Esophagus (tissue), 2 donors: ENCODE results near the gene PSG4. TPM values are rescaled to one million over a fixed set of nuclear protein-coding genes. Genes with fewer than 3 reads are reported as not detected.
"Not testable (repeated sequence)": the region's sequence is repeated elsewhere in the genome, so short reads cannot be mapped to it uniquely, and the experiment has no call there.

Experiments
- H3K27ac ChIP-seq, 2 donors: one replicate each; pipeline ENCODE4 v1.5.1; 2013; ENCODE audit warnings: low read depth in 2 of 2, mild to moderate bottlenecking in 2 of 2, inconsistent platforms in 1 of 2, low read length in 1 of 2, moderate library complexity in 1 of 2
- H3K27me3 ChIP-seq, 2 donors: one replicate each; pipeline ENCODE4 v1.6.1; 2013; ENCODE audit warnings: low read length in 2 of 2, control low read depth in 1 of 2, mild to moderate bottlenecking in 1 of 2; ENCODE audit not compliant: insufficient read depth in 2 of 2, control insufficient read depth in 1 of 2
- H3K36me3 ChIP-seq, 2 donors: one replicate each; pipeline ENCODE4 v1.6.1; 2013; ENCODE audit warnings: low read length in 1 of 2; ENCODE audit not compliant: control insufficient read depth in 2 of 2, insufficient read depth in 2 of 2
- H3K4me1 ChIP-seq, 2 donors: one replicate each; pipeline ENCODE4 v1.6.1; 2013; ENCODE audit warnings: low read length in 1 of 2; ENCODE audit not compliant: control insufficient read depth in 2 of 2, insufficient read depth in 2 of 2
- H3K4me3 ChIP-seq, 2 donors: one replicate each; pipeline ENCODE4 v1.5.1; 2013; ENCODE audit warnings: low read length in 2 of 2, mild to moderate bottlenecking in 2 of 2, low read depth in 1 of 2, moderate library complexity in 1 of 2
- H3K9me3 ChIP-seq, 2 donors: one replicate each; pipeline ENCODE4 v1.6.1; 2013; ENCODE audit warnings: mild to moderate bottlenecking in 2 of 2, low read depth in 1 of 2, low read length in 1 of 2, moderate library complexity in 1 of 2; ENCODE audit not compliant: control insufficient read depth in 2 of 2, insufficient read depth in 1 of 2
- WGBS, 2 donors: extraction: QIAGEN DNeasy Blood & Tissue Kit; methylation state at CpG; one replicate each; pipeline ENCODE4 v1.1.7; 2013; 5-methylcytosine and 5-hydroxymethylcytosine counted together
- polyA plus RNA-seq, 2 donors: library from polyadenylated mRNA; stranded (reverse); fragments of 200-250 nt; gene quantifications; one replicate each; pipeline ENCODE4 v1.2.3, GENCODE V29; 2013
- donor health status: healthy with polysubstance abuse.
- donor health status: Bipolar disorder and iron deficiency.

Gene PSG4
- polyA plus RNA-seq, 2 donors: 0.08 to 1.6 TPM

GRCh38 chr19:43228730-43229129, 23.3 kb upstream of the PSG4 start:
- 73 to 75% methylated on average over 2 of the region's 2 CpGs for WGBS, 2 donors
- not testable (repeated sequence) for H3K36me3 ChIP-seq

DNA sequence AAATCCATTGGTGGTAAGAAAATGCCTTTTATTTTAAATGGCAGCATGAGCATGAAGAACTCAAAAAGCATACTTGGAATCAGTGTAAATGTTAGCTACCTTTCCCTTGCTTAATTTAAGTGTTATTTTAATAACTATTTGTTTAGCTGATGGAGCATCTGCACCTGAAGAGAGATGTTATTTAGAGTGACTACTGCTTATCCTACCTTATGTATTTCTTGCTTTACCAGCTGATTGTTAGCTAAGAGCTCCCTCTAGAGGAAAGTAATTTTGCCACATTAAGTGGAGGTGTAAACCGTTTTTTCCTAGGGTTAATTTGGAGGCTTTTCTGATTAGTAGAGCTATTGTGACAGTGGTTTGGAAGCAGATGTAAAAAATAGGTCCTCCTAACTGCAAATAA, 21.5 kb upstream of the PSG4 start:
- H3K9me3 ChIP-seq: peaks cover 0 to 18% of the 10 kb centered on the region in 2 donors
- H3K4me3 ChIP-seq, H3K4me1 ChIP-seq, H3K36me3 ChIP-seq, H3K27me3 ChIP-seq, H3K27ac ChIP-seq: not testable (repeated sequence)
- WGBS, 2 donors: 78 to 85% methylated on average over 1 of the region's 1 CpG

More at GRCh38 chr19:43228730-43229129, 23.3 kb upstream of the PSG4 start:
- peaks cover 0 to 18% of the 10 kb centered on the region in 2 donors for H3K9me3 ChIP-seq
- H3K27me3 ChIP-seq, H3K4me3 ChIP-seq, H3K4me1 ChIP-seq, H3K27ac ChIP-seq: not testable (repeated sequence)

DNA sequence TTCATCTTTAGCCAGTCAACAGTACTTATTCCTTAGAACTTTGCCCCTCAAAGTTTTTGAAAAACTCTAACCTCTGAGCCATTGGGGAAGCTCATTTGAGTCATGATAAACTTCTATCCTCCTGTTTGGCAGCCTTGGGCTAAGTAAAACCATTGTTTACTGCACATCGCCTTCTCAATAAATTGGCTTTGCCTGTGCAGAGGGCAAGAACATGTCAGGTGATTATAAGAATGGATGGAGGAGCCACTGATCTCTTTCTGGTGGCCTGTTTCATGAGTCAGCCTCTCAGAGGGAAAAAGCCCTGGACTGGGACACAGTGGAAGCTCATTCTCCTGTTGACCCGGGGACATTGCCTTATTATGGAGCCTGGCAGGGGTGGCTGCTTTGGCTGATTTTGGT, 19.4 kb upstream of the PSG4 start:
- H3K36me3 ChIP-seq: no peaks in the 10 kb centered on the region
- H3K4me3 ChIP-seq: no peak overlapping the region
- no peaks in the 10 kb centered on the region for H3K27me3 ChIP-seq
- H3K27ac ChIP-seq: no peak overlapping the region
- 85 to 93% methylated on average over 2 of the region's 2 CpGs for WGBS, 2 donors
- no peaks in the 10 kb centered on the region for H3K4me1 ChIP-seq
- peaks cover 0 to 18% of the 10 kb centered on the region in 2 donors for H3K9me3 ChIP-seq

- WGBS, 2 donors: 68 to 73% methylated on average over 5 of the region's 5 CpGs
These were observed 18.9 kb upstream of the PSG4 start for GRCh38 chr19:43224201-43224854.

DNA sequence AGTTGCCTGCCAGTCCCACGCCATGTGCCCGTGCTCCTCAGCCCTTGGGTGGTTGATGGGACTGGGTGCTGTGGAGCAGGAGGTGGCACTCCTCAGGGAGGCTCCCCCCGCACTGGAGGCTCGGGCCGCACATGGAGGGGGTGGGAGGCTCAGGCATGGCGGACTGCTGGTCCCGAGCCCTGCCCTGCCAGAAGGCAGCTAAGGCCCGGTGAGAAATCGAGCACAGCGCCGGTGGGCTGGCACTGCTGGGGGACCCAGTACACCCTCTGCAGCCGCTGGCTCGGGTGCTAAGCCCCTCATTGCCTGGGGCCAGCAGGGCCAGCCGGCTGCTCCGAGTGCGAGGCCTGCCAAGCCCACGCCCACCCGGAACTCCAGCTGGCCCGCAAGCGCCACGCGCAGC, 16.5 kb upstream of the PSG4 start:
- not testable (repeated sequence) for H3K4me3 ChIP-seq, H3K36me3 ChIP-seq, H3K27ac ChIP-seq, H3K9me3 ChIP-seq, H3K4me1 ChIP-seq, H3K27me3 ChIP-seq
- WGBS, 2 donors: 94 to 95% methylated on average over 17 to 22 of the region's 22 CpGs

More at GRCh38 chr19:43224201-43224854, 18.9 kb upstream of the PSG4 start:
- not testable (repeated sequence) for H3K27ac ChIP-seq, H3K4me3 ChIP-seq, H3K4me1 ChIP-seq, H3K27me3 ChIP-seq, H3K36me3 ChIP-seq
- peaks cover 0 to 17% of the 10 kb centered on the region in 2 donors for H3K9me3 ChIP-seq

DNA sequence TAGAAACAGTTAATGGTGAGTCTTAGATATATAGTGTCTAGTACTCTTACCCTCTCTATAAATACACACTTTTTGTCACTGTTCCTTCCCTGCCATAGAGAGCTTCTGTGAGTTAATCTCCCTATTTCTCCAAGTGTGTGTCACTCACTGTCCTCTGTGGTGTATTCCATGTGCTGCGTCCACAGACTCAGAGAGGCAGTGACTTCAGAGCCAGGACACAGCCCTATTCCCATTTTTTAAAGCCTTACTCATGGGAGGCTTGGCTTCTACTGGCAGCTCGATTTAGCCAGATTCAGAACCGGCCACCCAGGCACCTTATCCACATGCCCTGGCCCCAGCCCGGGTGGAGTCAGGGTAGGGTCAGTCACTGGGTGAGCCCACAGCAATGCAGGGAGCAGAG, 13.7 kb upstream of the PSG4 start:
- not testable (repeated sequence) for H3K4me3 ChIP-seq, H3K36me3 ChIP-seq, H3K27ac ChIP-seq, H3K4me1 ChIP-seq, H3K9me3 ChIP-seq, H3K27me3 ChIP-seq
- WGBS, 2 donors: 86 to 87% methylated on average over 4 of the region's 4 CpGs

DNA sequence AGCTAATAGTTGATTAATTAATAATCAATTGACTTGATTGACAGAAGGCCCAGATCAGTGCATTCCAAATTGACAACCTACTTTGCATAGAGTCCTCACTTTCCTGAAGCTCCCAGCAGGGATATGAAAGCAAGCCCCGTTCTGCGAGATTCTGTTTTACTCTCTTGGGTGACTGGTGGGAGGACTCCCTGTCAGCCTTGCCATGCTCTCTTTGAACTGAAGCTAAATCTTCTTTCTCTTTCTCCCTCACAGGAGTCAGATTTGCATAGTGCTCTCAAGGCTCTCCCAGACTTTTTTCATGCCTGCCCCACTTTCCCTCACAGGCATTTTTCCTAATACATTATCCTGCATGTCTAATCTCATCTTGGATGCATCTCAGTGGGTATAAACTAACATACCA, 10.4 kb upstream of the PSG4 start:
- H3K36me3 ChIP-seq, H3K27ac ChIP-seq, H3K27me3 ChIP-seq, H3K4me3 ChIP-seq, H3K4me1 ChIP-seq, H3K9me3 ChIP-seq: not testable (repeated sequence)
- WGBS, 2 donors: 21 to 59% methylated on average over 2 of the region's 2 CpGs

DNA sequence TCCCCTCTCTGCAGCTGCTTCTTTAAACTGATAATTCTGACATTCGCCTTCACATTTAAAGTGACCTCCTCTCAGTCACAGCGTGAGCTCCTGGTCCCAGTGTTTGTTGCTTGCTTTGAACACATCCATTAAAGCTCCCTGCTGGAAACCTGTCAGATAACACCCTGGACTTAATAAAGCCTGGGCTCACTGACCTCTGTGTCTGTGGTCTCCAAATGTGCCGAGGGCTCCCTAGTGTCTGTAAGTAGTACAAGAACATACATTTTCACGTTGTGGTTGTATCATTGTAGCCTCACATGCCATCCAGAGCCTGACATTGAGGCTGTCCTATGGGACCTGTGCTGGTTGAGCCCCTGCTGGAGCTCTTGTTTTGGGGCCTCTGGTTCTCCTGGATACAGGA, 2.6 kb upstream of the PSG4 start:
- H3K9me3 ChIP-seq: no peaks in the 10 kb centered on the region
- no peak overlapping the region for H3K27ac ChIP-seq
- no peaks in the 10 kb centered on the region for H3K27me3 ChIP-seq
- H3K4me3 ChIP-seq: no peak overlapping the region
- WGBS, 2 donors: 38 to 62% methylated on average over 4 of the region's 4 CpGs
- H3K36me3 ChIP-seq: no peaks in the 10 kb centered on the region
- no peaks in the 10 kb centered on the region for H3K4me1 ChIP-seq

DNA sequence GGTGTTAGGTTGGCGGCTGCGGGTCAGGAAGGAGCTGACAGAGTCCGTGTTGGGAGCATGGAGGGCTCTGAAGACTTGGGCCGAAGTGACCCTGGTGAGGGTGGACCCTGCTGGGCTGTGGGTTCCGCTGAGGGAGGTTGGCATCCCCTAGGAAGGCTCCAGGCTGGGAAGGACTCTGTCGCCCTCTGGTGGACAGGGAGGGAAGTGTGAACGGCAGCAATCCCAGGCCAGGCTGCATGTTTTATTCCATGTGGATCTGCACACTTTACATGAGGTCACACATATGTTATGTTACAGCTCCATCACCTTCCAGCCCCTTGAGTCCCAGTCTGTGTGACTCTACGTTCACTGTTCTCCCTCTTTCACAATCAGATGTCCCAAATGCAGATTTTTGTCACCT, 1.7 kb upstream of the PSG4 start:
- H3K4me3 ChIP-seq, H3K4me1 ChIP-seq, H3K9me3 ChIP-seq, H3K36me3 ChIP-seq, H3K27me3 ChIP-seq, H3K27ac ChIP-seq: not testable (repeated sequence)
- 39 to 59% methylated on average over 6 to 8 of the region's 8 CpGs for WGBS, 2 donors

DNA sequence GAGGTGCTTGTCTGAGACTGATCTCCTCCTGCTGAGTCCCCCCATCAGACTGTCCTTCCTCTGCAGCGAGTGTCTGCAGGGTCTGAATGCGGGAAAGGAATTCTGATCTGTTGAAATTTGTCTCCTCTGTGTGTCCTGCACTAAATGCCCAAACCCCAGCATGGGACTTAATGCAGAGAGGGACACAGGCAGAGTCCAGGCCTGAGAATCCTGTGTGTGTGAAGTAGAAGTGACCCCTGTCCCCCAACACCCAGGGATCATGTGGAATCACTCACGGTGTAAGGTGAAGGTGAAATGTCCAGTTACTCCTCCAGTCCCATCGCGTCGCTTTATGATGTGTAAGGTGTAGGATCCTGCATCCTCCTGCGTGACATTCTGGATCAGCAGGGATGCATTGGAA, 1.8 kb downstream of the PSG4 start:
- not testable (repeated sequence) for H3K4me1 ChIP-seq, H3K9me3 ChIP-seq, H3K36me3 ChIP-seq, H3K27me3 ChIP-seq, H3K27ac ChIP-seq, H3K4me3 ChIP-seq
- 90 to 93% methylated on average over 7 of the region's 7 CpGs for WGBS, 2 donors
